HG03354 (cell line): Measurements from ENCODE around the gene TRIM52.
"Not testable (repeated sequence)": the region's sequence is repeated elsewhere in the genome, so short reads cannot be mapped to it uniquely, and the experiment has no call there.

Experiments used
- ATAC-seq: cut with Tn5 transposase; IDR thresholded peaks from one replicate; pipeline ENCODE4 v1.9.1; 2021; ENCODE audit warnings: mild to moderate bottlenecking; ENCODE audit not compliant: unreplicated experiment, poor library complexity, severe bottlenecking

TRIM52 gene

DNA sequence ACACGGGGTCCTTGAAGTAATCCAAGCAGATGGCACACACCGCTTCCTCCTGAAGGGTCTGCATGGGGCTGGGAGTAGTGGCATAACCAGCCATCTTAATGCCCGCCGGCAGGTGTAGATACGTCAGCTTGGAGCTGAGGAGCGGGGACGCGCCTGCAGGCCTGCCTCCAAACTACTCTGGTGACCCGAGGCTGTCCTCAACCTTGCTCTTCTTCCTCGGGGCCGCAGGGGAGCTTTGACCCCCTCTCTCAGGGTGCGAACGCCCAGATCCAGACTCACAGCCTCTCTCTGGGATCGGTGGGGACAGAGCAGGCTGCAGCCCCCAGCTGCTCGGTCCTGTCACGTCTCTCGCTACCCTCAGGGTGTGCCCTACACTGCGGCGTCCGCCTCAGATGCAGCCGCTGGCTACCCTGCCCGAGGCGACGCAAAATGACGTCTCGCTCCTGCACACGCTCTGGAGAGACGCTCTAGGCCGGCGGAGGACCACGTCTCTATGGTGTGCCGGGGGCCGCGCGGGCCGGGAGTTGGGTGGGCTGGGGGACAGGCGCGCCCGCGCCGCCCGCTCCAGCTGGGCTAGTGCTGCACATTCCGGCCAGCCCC lies at the start of gene TRIM52:
Gene TRIM52, minus strand, starts transcription at position 424 of the 600 bp plus-strand sequence. Its CDS starts 330 bp downstream, at position 94.
- peak; percentile 83 for ATAC-seq

DNA sequence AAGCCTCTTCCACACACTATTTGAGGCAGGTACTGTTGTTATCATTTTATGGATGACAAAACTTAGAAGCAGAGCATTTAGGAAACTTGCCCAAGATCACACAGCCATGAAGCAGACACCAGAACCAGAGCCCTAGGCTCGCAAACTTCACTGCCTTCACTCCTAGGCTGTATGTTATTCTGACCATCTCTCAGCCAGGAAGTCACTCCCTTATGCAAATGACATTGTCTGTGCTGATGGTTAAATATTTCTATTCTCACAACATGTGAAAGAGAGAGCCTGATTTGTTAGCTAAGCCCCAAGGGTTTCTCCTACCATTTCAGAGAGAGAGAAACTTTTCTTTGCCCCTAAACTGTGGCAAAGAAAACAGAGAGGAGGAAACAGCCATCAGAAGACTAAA lies 26.4 kb upstream of the TRIM52 start:
- ATAC-seq = peak; percentile 76

DNA sequence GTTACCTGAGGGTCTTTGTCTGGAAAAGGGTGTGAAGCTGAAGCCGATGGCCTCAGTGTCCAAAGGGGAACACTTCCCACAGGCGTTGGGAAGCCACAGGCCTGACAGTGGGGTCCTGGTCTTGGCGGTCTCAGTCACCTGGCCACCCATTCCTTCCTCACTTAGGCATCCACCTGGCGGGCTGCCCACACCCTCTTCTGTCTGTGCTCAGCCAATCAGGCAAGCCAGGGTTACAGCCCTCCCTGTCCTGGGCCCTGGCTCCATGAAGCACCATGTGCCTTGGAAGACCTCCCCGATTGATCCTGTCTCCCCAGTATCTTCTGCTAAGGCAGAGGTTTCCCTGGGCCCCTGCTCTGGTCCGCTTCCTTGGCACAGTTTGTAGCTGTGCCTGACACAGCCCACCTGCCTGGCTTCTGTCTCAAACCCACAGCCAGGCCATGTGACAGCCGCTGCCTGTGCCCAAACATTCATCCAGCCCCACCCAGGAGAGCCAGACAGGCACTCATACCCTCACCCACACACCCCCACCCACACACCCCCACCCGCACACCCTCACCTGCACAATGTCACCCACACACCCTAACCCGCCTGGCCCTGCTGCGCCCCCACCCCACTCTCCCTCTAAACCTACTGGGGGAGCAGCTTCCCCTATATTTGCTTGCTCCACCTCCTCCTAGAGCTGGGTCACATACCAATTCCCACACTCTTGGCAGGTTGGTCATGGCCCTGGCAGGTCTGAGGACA lies 25.2 kb upstream of the TRIM52 start:
- not testable (repeated sequence) for ATAC-seq

DNA sequence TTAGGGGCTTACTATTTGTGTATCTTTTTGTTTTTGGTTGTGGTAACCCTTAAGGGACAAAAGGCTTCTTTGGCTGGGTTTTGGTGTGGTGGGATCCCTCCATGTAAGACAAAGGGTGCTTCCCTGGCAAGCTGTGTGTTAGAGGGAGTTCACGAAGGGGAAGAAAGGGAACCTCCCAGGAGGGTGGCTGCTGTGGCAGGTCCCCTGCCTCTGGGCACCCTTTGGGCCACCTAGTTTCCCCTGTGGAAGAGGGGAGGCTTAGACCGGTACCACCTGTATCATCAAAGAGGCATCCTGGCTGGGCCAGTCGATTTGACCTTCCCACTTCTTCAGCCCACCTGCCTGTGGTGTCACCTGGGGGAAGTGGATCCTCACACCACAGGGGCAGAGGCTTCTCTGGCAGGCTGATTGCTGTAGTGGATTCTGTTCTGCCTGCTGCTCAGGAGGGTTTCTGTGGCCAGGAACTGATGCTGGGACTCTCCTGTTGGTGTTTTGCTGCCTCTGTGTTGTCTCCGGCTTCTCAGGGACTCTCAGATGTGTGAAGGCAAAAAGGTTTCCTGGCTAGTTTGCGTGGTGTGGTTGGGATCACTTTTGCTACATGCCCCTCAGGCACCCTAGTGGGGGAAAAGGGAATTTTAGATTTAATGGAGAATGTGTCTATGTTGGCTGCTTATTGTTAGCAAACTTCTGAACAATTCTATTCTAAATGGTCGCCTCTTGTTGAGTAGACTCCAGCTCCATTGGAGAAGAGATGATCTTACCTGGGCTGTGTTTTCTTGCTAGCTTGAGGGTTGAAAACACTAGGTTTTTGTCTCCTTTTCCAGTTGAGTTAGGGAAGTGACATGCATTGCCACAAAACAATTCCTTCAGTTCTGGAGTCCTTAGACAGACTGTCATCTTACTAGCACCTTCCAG lies 23.2 kb upstream of the TRIM52 start:
- not testable (repeated sequence) for ATAC-seq

DNA sequence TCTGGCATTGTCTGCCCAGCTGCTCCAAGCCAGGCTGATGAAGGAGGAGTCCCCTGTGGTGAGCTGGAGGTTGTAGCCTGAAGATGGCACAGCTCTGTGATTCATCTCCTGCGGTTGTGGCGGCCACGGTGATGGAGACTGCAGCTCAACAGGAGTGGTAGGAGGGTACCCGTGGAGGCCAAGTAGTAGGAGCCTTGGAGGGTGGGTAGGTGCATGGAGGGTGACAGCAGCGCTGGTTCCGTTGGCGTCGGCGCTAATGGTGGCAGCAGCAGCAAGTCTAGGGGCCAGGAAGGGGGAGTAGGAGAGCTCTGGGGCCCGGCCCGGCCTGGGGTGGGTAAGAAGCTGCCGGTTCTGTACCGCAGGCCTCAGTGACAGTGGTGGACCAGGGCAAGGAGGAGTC lies 22.4 kb upstream of the TRIM52 start:
- no peak for ATAC-seq

DNA sequence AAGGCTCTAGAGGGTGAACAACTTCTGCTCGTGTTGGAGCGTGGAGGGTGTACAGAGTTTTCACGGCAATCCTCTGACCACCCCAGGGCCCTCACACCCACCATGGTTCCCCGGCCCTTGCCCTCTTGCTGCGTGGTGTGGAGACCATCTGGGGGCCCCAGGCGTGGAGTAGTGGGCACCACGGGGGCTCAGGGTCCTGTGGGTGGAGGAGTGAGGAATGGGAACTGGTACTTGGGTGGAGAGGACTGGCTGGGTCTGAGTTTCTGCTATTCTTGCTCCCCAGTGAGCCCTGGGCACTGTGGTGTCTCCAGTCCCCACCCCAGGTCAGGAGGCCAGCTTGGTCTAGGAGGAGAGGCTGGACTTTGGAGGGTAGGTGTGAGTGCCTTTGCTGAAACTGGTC lies 21.9 kb upstream of the TRIM52 start:
- no peak for ATAC-seq

DNA sequence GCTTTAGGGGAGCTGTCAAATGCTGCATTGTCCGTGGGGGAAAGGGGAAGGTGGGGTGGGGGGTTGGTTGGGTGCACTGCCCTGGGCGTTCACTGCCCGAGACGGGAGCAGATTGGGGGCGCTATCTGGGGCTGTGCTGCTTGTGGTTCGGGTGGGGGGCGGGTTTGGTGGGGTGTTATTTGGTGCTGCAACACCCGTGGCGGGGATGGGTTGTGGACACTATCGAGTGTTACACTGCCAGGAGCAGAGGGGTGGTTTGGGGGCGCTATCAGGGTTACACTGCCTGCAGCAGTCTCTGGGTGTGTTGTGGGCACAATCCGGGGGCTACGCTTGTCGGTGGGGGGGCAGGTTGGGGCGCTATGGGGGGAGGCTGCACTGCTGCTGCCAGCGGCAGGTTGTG lies 21.5 kb upstream of the TRIM52 start:
- ATAC-seq = not testable (repeated sequence)

DNA sequence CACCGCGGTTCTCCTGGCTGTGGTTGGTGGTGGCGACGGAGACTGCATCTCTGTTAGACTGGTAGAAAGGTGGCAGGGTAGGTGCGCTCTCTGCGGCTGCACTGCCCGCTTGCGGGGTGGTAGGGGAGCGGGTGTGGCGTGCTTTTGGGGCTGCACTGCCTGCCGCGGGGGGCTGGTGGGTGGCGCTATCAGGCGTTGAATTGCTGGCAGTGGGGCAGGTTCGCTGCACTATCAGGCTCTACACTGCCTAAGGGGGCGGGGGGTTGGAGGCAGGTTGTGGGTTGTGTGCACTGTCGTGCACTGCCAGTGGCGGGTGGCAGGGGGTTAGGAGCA lies 21.0 kb upstream of the TRIM52 start:
- no peak for ATAC-seq

DNA sequence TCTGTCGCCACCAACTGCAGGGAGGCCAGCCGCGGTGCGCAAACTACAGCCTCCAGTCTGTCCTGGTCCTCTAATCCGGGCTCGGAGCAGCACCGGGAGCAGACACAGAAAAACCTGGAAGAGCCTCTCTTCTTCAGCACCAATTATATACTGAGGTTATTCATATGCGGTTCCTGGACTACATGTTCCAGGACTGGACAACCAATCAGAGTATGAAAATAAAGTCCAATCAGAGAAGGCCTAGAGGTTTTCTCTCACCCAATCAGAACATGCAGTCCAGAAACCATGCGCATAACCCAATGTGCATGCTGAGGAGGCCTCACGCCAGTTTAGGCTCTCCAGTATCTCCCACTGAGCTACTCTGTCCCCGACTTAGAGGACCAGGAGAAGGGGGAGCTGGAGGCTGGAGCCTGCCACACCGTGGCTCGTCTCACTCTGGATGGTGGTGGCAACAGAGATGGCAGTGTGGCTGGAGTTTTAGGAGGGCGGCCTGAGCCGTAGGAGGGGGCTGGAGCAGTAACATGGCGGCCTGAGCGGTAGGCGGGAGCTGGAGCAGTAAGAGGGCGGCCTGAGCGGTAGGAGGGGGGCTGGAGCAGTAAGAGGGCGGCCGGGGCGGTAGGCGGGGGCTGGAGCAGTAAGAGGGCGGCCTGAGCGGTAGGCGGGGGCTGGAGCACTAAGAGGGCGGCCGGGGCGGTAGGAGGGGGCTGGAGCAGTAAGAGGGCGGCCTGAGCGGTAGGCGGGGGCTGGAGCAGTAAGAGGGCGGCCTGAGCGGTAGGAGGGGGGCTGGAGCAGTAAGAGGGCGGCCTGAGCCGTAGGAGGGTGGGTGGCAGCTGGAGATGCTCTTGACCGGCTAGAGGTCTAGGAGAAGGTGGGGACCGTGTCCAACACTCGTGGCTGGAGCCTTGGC lies 20.4 kb upstream of the TRIM52 start:
- no peak for ATAC-seq

DNA sequence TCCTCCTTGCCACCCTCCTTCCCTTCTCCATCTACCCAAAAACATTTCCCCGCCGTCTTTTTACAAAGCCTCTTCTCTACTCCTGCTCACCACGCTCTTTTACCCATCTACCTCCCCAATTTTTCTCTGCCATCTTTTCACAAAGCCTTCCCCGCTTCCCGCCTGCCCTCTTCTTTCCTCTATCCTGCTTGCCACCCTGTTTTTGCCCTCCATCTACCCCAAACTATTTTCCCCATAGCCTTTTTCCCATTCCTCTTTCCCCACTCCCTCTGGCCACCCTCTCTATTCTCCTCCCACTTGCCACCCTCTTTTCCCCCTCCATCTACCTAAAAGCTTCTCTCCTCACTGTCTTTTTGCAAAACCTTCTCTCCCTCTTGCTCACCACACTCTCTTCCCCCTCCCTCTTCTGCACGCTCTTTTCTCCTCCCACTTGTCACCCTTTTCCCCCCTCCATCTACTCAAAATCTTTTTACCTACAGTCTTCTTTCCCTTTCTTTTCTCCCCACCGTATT lies 19.4 kb upstream of the TRIM52 start:
- no peak for ATAC-seq

DNA sequence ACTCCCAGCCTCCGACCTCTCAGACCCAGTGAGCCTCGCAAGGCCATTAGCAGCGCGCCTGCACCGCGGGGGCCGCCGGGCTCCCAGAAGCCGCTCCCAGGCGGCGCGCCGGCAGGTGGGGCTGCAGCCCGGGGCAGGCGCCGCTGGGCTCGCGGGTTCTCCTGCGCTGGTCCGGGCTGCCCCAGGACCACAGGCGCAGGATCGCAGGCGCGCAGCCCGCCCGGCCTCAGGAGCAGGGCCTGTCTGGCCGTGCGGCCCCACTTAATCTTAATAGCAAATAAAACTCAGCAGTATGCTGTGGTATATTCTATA lies 12.4 kb upstream of the TRIM52 start:
- ATAC-seq = not testable (repeated sequence)

DNA sequence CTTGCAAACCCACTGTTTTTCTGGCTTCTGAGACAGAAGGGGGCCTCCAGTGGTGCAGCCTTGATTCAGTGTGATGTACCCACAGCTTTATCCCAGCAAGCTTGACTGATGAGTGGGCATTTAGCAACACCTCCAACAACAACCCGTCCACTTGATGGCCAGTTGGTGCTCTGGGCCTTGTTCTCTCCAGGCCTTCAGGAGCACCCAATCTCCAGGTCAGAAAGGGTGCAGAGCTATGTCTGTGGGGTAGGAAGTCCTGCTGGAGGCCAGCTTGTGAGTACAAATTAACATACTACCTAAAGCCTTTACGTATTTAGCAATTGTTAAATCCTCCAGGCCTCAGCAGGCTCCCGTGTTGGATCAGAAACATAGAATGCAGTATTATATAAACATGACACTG lies 10.1 kb upstream of the TRIM52 start:
- ATAC-seq = no peak

DNA sequence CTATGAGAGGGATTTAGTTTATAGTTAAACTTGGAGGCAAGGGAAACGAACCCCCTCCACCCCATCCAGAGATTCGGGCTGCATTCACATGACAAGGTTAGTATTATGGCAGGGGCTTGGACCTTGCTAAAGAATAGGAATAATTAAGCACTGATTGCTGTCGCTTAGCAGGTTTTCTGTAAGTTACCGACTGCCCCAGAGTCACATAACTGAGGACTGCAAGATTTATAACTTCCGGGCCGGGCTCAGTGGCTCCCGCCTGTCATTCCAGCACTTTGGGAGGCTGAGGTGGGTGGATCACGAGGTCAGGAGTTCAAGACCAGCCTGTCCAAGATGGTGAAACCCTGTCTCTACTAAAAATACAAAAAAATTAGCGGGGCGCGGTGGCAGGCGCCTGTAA lies 7.0 kb upstream of the TRIM52 start:
- ATAC-seq = not testable (repeated sequence)

DNA sequence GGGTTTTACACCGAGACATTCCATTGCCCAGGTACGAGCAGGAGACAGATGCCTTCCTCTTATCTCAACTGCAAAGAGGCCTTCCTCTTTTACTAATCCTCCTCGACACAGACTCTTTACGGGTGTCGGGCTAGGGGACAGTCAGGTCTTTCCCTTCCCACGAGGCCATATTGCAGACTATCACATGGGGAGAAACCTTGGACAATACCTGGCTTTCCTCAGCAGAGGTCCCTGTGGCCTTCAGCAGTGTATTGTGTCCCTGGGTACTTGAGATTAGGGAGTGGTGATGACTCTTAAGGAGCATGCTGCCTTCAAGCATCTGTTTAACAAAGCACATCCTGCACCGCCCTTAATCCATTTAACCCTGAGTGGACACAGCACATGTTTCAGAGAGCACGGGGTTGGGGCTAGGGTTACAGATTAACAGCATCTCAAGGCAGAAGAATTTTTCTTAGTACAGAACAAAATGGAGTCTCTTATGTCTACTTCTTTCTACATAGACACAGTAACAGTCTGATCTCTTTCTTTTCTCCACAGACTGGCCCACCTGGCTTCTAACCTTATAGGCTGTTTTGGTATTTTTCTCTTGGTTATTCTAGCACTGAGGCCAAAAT lies 6.5 kb upstream of the TRIM52 start:
- ATAC-seq = not testable (repeated sequence)

DNA sequence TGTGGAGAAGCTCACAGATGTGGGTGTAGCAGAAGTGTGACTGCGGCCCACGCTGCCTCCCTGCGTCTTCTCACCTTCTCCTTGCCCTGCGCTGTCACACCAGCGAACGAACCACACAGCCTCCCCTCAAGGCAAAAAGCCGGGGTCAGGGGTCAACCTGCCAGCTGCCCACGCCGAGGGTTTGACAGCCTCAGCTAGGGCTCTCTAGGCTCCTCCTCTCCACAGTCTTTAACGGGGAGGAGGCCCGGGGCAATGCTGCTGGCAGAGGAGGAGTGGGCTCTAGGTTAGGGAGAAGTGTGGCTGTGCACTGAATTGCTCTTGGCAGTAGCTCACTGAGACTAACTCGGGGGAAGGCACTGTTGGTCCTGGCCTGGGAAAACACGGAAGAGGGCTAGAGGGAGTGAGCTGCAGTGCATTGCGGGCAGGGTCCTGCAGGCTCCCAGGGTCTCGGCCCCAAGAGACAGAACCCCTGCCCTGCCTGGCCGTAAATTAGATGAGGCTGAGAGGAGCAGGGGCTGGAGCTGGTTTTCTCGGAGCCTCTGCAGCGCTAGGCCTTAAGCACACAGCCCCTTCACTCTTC lies 4.2 kb upstream of the TRIM52 start:
- no peak for ATAC-seq

DNA sequence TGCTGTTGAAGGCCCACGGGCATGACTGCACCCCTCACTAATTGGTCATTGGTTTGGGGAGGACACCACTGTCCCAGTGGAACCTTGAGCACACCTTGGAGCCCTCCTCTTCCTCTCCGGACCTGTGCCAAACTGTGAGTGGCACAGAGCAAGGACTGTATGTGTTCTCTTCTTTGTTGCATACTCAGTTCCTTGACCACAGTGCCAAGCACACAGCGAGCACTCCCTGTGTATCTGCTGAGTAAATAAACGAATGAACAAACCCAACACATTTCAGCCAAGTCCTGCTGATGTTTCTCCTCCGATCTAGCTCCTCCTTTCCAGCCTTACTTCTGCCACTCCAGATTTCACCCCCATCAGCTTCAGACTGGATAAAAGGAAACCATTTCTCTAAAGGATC lies 2.7 kb upstream of the TRIM52 start:
- ATAC-seq = no peak

DNA sequence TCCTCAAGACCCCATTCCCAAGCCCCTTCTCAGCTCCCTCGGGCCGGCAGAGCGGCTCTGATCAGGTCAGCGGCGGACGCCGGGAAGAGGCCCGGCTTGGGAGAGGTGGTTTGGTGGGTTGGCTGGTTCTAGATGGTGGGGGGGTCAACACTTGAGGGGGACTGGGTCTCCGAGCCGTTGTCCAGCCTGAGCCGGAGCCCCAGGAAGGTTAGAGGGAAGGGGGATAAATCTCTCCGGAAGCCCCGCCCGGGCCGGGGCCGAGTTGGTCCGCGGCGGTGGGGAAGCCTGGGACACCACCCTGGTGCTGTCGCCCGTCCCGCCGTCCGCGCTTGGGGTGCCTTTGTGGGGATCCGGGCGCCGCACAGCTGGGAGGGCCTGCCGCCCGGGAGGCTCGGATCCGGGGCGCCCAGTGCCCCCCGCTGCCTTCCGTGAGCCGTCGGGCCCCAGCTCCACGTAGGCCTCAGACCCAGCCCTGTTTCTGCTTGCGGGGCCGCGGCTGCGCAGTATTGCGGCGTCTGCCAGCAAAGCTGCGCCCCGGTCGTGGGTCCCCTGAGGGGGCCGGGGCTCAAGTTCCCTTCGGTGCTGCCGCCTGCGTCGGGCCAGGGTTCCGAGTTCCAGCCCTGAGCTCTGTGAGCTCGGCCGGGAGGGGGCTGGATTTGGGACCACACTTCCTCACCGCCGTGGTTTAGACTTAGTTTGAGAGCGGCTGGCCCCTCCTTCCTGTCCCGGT lies 542 bp upstream of the TRIM52 start:
- ATAC-seq = peak; percentile 63

DNA sequence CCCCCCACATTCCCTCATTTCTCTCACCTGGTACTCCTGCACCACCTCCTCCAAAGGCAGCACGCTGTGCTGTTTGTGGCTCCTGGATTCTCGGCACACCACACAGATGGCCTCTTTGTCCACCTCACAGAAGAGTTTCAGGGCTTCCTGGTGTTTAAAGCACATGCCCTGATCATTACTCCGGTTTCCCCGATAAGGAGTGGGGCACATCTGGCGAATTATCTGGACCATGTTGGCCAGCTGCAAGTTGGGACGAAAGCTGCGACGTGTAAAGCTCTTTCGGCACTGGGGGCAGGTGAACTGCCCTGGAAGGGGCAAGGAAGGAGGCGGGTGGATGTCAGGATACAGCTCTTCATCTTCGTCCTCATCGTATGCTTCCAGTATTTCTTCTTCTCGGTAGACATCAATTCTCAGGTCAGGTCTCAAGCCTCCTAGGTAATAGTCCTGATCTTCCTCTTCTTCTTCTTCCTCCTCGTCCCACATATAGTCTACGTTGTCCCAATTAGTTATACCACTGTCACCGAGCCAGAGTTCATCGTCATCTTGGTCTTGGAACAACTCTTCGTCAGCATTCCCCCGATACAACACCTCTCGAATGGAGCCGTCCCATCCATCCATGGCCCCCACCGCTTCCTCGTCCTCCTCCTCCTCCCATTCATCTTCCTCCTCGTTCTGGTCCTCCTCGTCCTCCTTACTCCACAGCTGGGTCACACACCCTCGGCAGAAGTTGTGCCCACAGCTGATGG lies 796 bp downstream of the TRIM52 start:
- no peak for ATAC-seq
